KMS-11 (cell line): ENCODE measurements around the gene COL18A1.

Experiments used
- H2AFZ ChIP-seq: fragments of 200-600 bp; sonication (generic); 2 replicates; pipeline ENCODE4 v1.6.1; 2016; ENCODE audit warnings: antibody characterized with exemption, mixed run types, low read depth
- H3K27ac ChIP-seq: fragments of 200-600 bp; sonication (generic); 2 replicates; pipeline ENCODE4 v1.6.1; 2016; ENCODE audit warnings: mild to moderate bottlenecking, mixed run types
- H3K27me3 ChIP-seq: fragments of 200-600 bp; sonication (generic); 2 replicates; pipeline ENCODE4 v1.6.1; 2017; ENCODE audit warnings: mild to moderate bottlenecking, low read depth, mixed run types, moderate library complexity; ENCODE audit not compliant: insufficient read depth
- H3K36me3 ChIP-seq: fragments of 200-600 bp; sonication (generic); 2 replicates; pipeline ENCODE4 v1.6.1; 2017; ENCODE audit warnings: mild to moderate bottlenecking, mixed run types; ENCODE audit not compliant: insufficient read depth
- H3K4me1 ChIP-seq: fragments of 200-600 bp; sonication (generic); 2 replicates; pipeline ENCODE4 v1.6.1; 2016; ENCODE audit warnings: mild to moderate bottlenecking, low read depth, mixed run types; ENCODE audit not compliant: poor library complexity, severe bottlenecking
- H3K4me2 ChIP-seq: fragments of 200-600 bp; sonication (generic); 2 replicates; pipeline ENCODE4 v1.7.0; 2016; ENCODE audit warnings: mild to moderate bottlenecking, mixed run types
- H3K4me3 ChIP-seq: fragments of 200-600 bp; sonication (generic); IDR thresholded peaks from 2 replicates; pipeline ENCODE4 v1.6.1; 2017; ENCODE audit warnings: low read depth, low read length, mixed read lengths; ENCODE audit not compliant: insufficient read depth
- H3K79me2 ChIP-seq: fragments of 200-600 bp; sonication (generic); 2 replicates; pipeline ENCODE4 v1.6.1; 2016; ENCODE audit warnings: low read depth, mixed run types; ENCODE audit not compliant: insufficient read depth
- H3K9ac ChIP-seq: fragments of 200-600 bp; sonication (generic); 2 replicates; pipeline ENCODE4 v1.6.1; 2016; ENCODE audit warnings: mild to moderate bottlenecking, mixed run types
- H4K20me1 ChIP-seq: fragments of 200-600 bp; sonication (generic); 2 replicates; pipeline ENCODE4 v1.6.1; 2016; ENCODE audit warnings: mild to moderate bottlenecking, mixed run types; ENCODE audit not compliant: insufficient read depth
- TF ChIP-seq, protein P1 (sequence below): fragments of 200-600 bp; sonication (generic); conservative IDR thresholded peaks from 2 replicates; pipeline ENCODE4 v1.6.1; 2017; ENCODE audit warnings: low read depth, mild to moderate bottlenecking, antibody characterized with exemption, low read length, moderate library complexity, mixed read lengths

The COL18A1 gene

DNA sequence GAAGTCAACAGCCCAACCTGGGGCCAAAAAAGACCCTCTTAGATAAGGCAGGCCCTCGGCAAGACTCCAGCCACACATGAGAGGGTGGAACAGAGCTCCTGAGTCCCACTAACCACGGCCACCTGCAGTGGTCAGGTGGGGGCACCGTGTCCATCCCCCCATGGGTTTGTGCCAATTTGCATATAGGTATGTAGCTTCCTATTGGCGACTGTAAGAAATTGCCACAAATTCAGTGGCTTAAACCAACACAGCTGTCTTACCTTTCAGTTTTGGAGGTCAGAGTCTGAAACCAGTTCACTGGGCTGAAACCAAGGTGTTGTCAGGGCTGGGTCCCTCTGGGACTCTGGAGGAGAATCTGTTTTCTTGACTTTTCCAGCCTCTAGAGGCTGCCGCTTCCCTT lies 59.3 kb downstream of the COL18A1 start:
- no peaks in the 10 kb centered on the region for H3K36me3 ChIP-seq
- TF ChIP-seq, protein P1, sequence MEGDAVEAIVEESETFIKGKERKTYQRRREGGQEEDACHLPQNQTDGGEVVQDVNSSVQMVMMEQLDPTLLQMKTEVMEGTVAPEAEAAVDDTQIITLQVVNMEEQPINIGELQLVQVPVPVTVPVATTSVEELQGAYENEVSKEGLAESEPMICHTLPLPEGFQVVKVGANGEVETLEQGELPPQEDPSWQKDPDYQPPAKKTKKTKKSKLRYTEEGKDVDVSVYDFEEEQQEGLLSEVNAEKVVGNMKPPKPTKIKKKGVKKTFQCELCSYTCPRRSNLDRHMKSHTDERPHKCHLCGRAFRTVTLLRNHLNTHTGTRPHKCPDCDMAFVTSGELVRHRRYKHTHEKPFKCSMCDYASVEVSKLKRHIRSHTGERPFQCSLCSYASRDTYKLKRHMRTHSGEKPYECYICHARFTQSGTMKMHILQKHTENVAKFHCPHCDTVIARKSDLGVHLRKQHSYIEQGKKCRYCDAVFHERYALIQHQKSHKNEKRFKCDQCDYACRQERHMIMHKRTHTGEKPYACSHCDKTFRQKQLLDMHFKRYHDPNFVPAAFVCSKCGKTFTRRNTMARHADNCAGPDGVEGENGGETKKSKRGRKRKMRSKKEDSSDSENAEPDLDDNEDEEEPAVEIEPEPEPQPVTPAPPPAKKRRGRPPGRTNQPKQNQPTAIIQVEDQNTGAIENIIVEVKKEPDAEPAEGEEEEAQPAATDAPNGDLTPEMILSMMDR, result no peak
- no peak overlapping the region for H2AFZ ChIP-seq
- H3K27me3 ChIP-seq, result peaks cover 83% of the 10 kb centered on the region
- no peak overlapping the region for H3K4me3 ChIP-seq
- no peaks in the 10 kb centered on the region for H4K20me1 ChIP-seq
- H3K4me2 ChIP-seq, result no peak overlapping the region
- H3K27ac ChIP-seq, result no peak overlapping the region
- H3K79me2 ChIP-seq, result no peaks in the 10 kb centered on the region
- no peaks in the 10 kb centered on the region for H3K4me1 ChIP-seq
- no peak overlapping the region for H3K9ac ChIP-seq

DNA sequence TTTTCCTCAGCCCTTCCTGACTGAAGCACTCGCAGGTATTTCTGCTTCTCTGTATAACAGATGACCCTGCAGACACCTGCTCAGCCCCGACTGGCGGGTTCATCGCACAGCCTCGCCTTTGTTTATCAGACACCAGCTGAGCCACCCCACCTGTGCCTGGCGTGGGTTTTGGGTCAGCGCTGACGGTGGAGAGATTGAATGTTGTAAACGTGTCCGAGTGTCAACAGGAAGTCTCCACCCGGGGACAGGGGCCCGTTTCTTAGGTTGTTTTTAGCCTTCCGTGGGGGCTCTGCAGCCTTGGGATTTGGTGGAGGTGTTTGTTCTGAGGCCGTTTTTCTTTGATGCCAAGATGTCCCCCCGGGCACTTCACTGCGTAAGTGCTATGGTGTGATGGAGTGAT lies 60.1 kb downstream of the COL18A1 start:
- no peaks in the 10 kb centered on the region for H3K4me1 ChIP-seq
- no peak overlapping the region for H3K4me2 ChIP-seq
- no peak overlapping the region for H2AFZ ChIP-seq
- TF ChIP-seq, protein P1, result no peak
- H4K20me1 ChIP-seq, result no peaks in the 10 kb centered on the region
- H3K79me2 ChIP-seq, result no peaks in the 10 kb centered on the region
- no peak overlapping the region for H3K9ac ChIP-seq
- H3K4me3 ChIP-seq, result no peak overlapping the region
- H3K36me3 ChIP-seq, result no peaks in the 10 kb centered on the region
- H3K27ac ChIP-seq, result no peak overlapping the region
- H3K27me3 ChIP-seq, result peaks cover 83% of the 10 kb centered on the region

DNA sequence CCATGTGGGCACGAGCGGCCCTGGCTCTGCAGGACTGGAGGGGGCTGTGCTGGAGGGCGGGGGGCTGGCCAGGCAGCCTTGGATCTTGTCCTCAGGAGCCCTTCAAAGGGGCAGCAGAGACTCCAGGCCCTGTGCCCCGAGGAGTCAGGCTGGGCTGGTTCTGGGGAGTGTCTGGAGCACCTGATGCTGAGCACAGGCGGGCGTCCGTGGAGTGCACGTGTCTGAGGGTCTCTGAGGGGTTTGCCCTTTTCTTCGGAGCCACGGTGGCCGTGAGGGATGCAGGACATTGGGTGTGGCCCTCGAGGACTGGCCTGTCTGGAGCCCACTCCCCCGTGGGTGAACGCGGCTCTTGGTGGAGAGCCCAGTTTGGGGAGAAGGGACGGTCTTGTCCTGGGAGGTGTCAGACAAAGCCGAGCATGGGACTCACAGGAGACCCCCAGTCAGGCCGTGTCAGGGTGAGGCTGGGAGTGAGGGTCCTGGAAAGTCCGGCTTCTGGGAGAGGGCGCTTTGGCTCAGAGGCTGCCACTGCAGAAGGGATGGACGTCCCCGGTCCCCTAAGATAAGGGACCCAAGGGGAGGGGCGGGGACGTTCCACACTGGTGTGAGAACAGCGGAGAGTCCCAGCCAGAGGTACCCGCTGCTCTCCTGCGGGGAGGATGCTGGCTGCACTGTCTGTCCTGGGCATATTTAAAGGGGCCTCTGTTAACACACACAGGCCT lies 60.8 kb downstream of the COL18A1 start:
- Histone ChIP-seq H4K20me1 (no peaks in the 10 kb centered on the region), H3K4me3 (no peak overlapping the region), H2AFZ (no peak overlapping the region), H3K27ac (no peak overlapping the region), H3K4me2 (no peak overlapping the region), H3K79me2 (no peaks in the 10 kb centered on the region), H3K27me3 (peaks cover 83% of the 10 kb centered on the region), H3K4me1 (no peaks in the 10 kb centered on the region), H3K9ac (no peak overlapping the region), H3K36me3 (no peaks in the 10 kb centered on the region)
- TF ChIP-seq, protein P1, result no peak

DNA sequence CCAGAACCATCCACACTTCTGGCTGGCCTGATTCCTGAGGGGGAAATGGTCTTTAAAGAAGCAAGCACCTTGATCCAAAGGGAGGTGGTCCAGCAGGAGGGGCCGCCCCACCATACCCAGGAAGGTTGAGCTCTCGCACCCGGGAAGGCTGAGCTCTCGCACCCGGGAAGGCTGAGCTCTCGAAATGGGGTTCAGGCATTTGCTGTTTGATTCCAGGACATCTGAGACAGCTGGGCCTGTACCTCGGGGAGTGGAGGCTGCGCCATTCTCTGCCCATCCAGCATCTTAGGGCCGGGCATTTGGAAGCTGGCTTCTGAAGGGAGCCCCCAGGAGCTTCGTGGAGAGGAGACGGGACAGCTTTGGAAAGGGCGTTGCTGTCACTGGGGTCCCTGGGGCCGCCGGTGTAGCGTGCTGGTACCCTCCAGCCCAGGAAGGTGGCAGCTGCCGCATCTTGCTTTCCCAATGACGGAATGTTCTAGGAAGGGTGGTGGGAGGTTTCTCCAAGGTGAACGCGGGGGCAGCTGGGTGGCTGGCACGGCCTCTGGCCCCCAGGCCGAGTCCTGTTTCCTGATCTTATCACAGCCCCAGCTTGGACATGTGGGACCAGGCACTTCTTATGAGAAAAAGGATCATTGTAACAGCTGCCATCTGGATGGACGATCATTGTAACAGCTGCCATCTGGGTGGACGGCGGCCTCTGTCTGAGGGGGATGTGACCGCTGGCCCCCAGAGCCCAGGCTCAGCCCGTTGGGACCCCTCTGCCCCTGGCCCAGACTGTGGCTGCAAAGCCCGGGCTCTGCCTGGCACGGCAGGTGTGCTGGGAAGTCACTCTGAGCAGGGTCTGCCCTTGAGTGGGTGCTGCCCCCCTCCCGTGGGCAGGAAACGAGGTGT lies 61.6 kb downstream of the COL18A1 start:
- Histone ChIP-seq H3K36me3 (no peaks in the 10 kb centered on the region), H2AFZ (no peak overlapping the region), H3K9ac (no peak overlapping the region), H4K20me1 (no peaks in the 10 kb centered on the region), H3K27me3 (peaks cover 84% of the 10 kb centered on the region), H3K79me2 (no peaks in the 10 kb centered on the region), H3K4me2 (no peak overlapping the region), H3K4me1 (no peaks in the 10 kb centered on the region), H3K27ac (no peak overlapping the region), H3K4me3 (no peak overlapping the region)
- TF ChIP-seq, protein P1, result no peak
